Measurements from ENCODE around the gene NEMP1. TPM values are rescaled to one million over a fixed set of nuclear protein-coding genes. Genes with fewer than 3 reads are reported as not detected.

NEMP1 gene
- total and polyA plus RNA-seq, 2 of the 13 experiments (the other 11 are each of a cell fraction or from before 2014, with no cell fraction given), result 11.4 to 12.9 TPM

- TF ChIP-seq CEBPB (IDR thresholded peaks at IDR 0.05; ENCODE audit: borderline replicate concordance, low read depth, low read length) (no peak), SP4 (CRISPR knock-in tag; IDR thresholded peaks at IDR 0.05) (peak; percentile 74), PLRG1 (conservative IDR thresholded peaks at IDR 0.05) (no peak), SAFB2 (CRISPR knock-in tag; IDR thresholded peaks at IDR 0.05; ENCODE audit: borderline replicate concordance, low read depth) (0 out of 2 replicates have a peak, but pooled peaks have one; percentile 29), ARID4A (CRISPR knock-in tag; IDR thresholded peaks at IDR 0.05; ENCODE audit: borderline replicate concordance) (peak; percentile 88), ATF1 (CRISPR knock-in tag; IDR thresholded peaks at IDR 0.05) (no peak), FUBP1 (CRISPR knock-in tag; IDR thresholded peaks at IDR 0.05; ENCODE audit: borderline replicate concordance) (no peak), ZBTB38 (CRISPR knock-in tag; IDR thresholded peaks at IDR 0.05) (no peak), ZNF549 (CRISPR knock-in tag; IDR thresholded peaks at IDR 0.05) (no peak), NFATC3 (CRISPR knock-in tag; IDR thresholded peaks at IDR 0.05) (no peak), ZNF556 (CRISPR knock-in tag; IDR thresholded peaks at IDR 0.05; ENCODE audit: borderline replicate concordance) (no peak), TOE1 (CRISPR knock-in tag; IDR thresholded peaks at IDR 0.05) (no peak), SNRNP70 (IDR thresholded peaks at IDR 0.05; ENCODE audit: low read depth, low read length) (no peak), ELF1 (CRISPR knock-in tag; IDR thresholded peaks at IDR 0.05) (0 out of 2 replicates have a peak, but pooled peaks have one; percentile 16), ZNF75D (CRISPR knock-in tag; IDR thresholded peaks at IDR 0.05; ENCODE audit: borderline replicate concordance) (0 out of 2 replicates have a peak, but pooled peaks have one; percentile 38), ZBTB2 (CRISPR knock-in tag; IDR thresholded peaks at IDR 0.05; ENCODE audit: low read depth) (no peak)
- TF ChIP-seq, protein P1, sequence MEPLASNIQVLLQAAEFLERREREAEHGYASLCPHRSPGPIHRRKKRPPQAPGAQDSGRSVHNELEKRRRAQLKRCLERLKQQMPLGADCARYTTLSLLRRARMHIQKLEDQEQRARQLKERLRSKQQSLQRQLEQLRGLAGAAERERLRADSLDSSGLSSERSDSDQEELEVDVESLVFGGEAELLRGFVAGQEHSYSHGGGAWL (CRISPR knock-in tag; IDR thresholded peaks at IDR 0.05), result no peak; the same call in 1 of the 2 replicates
- TF ChIP-seq, protein P2, sequence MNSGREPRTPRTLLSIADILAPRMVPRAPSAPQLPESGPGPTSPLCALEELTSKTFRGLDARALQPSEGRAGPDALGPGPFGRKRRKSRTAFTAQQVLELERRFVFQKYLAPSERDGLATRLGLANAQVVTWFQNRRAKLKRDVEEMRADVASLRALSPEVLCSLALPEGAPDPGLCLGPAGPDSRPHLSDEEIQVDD (CRISPR knock-in tag; IDR thresholded peaks at IDR 0.05; ENCODE audit: borderline replicate concordance), result no peak
- TF ChIP-seq, protein P3, sequence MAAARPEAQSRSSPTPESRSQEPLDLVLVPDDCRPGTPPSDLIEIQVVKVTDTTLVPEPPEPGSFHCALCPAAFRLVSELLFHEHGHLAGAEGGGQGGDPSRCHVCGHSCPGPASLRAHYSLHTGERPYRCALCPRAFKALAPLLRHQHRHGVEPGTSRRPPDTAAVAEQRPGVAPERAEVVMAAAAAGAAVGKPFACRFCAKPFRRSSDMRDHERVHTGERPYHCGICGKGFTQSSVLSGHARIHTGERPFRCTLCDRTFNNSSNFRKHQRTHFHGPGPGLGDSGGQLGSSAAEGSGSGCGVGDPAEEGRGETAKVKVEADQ (CRISPR knock-in tag; IDR thresholded peaks at IDR 0.05; ENCODE audit: borderline replicate concordance), result no peak
These were observed 49.3 kb upstream of the NEMP1 start, which contains the start of gene LRP1 (continued) for GRCh38 chr12:57127726-57128518.

All from HepG2 (cell line).